Measurements from ENCODE around the gene CMTR1.

- TF ChIP-seq CTCF (IDR thresholded peaks at IDR 0.05; ENCODE audit: low read depth, low read length) (no peak), MYC (IDR thresholded peaks at IDR 0.05; ENCODE audit: low read depth, low read length) (no peak)
Observed at GRCh38 chr6:37487591-37488380, 54.8 kb downstream of the CMTR1 start.
